Superior temporal gyrus (tissue), 1 donor: Measurements from ENCODE around the gene IL21R.

Source experiments
- DNase-seq: peaks from one replicate; pipeline ENCODE4 v3.0.0-alpha.2; 2016; ENCODE audit errors: extremely low spot score

Gene IL21R

GRCh38 chr16:27462846-27463682 lies 61.1 kb downstream of the IL21R start:
- DNase-seq = no peak

DNA sequence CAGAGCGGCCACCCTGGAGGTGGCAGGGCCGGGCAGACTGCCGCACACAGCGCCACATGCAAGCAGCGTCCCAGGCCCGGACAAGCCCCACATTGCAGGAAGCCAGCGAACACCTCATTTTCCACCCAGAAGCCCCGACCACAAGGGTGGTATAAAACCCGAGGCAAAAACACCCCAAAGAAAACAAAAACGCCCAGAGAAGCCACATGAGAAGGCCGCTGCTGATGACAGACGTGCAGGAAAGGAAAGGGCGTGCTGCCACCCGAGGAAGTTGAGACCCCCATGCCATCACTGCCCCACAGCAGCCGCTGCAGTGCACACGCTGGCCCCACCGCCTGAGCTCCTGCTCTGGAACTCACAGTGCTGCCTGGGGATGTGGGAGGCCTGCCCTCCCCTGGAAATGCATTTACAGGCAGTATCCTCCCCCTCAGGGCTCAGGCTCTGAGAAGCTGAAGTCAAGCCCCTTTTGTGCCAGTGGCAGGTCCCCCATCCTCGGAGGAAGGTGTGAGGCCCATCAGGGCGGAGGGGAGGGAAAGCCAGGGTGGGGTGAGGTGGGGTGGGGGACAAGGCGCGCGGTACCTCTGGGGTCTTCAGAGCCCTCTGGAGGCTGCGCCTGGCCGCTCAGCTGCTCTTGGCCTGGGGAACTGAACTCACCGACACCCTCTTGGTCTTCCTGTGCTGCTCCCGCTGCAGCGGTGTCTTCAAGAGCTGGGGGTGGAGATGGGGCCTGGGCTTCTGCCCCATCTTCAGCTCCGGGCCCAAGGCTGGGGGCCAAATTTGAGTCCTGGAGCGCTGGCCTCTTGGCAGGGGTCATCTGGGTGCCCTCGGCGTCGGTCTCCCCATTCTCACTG lies 62.0 kb downstream of the IL21R start:
- DNase-seq = no peak

DNA sequence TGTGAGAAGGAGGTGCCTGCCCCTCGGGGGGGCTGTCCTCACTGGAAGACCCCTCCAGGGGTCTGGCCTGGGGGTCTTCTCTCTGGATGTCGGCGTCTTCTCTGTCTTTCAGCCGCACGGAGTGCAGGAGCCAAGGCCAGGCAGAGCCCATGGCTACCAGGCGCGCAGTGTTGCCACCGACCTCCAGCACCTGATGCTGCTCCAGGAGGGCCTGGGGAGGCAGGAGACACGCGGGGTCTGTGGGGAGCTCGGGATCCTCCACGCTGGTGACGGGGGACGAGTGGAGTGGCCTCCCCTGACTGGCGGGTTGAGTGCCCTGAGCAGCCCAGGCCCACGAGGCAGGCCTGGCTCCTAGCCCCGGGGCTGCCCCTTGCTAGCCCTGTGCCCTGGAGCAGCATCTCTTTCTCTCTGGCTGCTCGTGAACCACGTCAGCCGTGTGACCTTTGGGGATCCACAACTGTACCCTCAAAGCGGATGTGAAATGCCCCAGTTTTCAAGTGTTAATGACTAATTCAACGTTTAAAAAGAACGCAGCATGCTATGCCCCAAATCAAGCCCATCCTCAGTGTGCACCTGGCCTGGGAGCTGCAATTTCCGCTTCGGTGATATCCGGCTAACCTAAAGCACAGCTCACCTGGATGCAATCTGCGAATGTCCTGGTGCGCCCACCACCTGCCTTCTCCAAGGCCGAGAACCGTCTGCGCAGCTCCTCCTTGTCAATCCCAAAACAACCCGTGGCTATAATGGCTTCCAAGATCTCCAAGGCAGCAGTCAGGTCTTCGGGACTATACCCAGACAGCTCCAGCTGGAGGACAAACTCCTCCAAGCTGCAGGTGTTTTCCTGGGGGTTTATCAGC lies 62.9 kb downstream of the IL21R start:
- no peak for DNase-seq

DNA sequence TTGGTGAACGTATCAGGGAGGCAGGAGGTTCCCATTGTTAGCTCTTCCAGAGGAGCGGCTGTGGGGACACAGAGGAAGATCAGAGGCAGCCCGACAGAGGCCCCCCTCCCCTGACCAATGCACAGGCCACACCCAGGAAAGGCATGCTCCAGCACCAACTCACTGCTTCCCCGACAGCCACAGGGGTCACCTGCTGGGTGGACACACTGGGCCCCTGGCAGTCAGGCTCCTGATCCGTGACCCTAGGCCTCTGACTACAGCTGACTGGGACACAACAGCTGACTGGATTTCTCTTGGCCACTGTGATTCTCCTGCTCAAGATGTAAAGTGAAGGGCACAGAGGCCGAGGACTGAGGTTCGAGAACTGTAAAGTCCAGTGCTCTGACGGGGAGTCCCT lies 63.5 kb downstream of the IL21R start:
- DNase-seq = no peak

GRCh38 chr16:27468941-27469531 lies 67.1 kb downstream of the IL21R start:
- DNase-seq = no peak

GRCh38 chr16:27470567-27471431 lies 68.8 kb downstream of the IL21R start:
- no peak for DNase-seq

DNA sequence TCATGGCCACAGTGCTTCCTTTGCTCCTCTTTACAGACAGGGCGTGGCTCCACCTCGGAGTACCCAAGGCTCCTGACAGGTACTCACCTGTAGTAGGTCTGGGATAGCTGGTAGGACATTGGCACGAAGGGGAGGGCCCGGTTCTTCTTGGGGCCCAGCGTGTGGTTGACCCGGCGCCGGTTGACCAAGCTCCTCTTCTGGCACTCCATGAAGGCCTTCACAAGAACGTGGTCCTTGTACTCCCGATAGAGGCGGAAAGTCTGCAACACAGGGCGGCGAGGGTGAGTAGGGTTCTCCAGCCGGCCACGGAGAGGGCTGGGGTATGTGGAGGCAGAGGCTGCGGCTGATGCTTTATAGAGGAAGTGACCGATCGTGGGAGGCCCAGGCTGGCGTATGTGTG lies 69.7 kb downstream of the IL21R start:
- no peak for DNase-seq

GRCh38 chr16:27472091-27473020 lies 70.4 kb downstream of the IL21R start:
- DNase-seq = no peak

DNA sequence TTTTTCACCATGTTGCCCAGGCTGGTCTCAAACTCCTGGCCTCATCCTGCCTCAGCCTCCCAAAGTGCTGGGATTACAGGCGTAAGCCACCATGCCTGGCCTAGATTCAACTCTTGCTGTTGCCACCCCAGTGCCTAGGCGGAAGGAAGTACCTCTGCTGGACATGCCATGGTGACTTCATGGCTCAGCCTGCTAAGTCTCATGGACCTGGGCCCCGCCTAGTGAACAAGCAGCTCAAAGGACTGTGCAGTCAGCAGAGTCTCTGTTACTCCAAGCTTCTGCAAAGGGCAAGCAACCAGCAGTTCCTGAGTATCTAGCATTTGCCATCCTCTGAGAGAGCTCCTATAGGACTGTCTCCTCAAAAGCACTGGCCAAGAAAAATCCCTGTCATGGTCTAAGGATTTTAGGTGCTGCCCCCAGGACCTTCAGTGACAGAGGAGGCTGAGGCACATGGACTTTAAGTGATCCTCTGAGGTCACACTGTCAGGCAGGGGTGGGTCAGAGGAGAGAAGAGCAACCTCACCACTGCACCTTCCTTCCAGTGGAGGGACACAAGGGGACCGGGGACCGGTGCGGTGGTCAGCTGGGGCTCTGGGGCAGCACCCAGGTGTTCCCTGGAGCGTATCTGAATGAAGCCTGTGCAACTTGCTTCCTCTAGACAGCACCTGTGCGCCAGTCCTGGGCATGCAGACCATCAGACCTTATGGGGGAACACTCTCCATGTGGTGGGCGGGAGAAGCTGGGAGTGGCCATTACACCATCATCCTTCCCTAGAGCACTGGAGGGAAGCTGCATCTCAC lies 71.3 kb downstream of the IL21R start:
- DNase-seq = no peak

DNA sequence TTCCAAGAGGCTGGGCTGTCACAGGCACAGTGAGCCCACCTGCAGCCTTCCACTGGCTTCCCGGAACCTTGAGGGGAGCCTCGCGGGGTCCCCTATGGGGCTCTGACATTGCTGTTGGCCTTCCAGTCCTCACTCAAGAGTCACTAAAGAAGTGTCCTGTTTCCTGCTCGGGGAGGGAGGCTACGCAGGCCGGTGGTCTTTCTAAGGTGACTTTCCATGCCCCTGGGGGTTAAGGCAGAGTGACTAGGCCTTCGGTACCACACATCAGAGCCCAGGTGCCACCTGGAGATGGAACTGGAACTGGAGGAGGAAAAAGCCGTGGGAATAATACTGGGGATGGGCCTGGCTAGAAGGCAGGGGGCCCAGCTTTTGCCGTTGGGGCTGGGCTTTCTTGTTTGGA lies 72.1 kb downstream of the IL21R start:
- DNase-seq = no peak

DNA sequence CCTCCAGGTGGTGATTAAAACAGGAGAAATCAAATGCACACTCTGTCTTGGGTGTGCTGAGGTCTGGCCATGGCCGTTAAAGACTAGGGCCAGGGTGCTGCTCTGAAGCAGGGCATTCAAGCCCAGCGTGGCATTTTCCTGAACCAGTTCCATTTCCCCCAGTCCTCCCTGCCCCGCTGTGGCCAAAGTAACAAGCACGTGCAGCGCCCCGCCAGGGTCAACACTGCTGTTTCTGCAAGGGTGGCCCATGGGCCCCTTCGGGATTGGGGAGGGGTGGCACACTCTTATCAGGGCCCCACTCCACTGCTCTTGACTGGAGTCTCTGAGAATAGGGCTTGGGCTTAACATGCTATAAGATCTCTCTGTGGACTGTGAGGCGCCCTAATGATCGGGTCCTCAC lies 72.9 kb downstream of the IL21R start:
- DNase-seq = no peak

DNA sequence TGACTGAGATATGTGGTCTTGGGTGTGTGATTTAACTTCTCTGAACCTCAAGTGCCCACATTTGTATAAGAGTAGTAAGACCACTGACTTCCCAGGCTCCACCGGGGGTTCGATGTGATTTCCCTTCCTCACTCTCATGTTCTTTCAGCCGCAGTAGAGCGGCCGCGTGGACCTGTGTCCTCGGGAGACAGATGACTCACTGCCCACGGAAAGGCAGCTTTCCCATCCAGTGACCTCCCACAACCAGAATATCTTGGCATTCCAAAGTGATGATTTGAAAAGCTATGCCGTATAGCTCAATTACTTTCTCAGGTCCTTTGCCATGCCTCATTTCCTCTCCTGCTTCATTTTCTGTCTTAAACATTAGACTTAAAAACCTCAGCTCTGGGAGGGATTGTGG lies 73.6 kb downstream of the IL21R start:
- DNase-seq = no peak

DNA sequence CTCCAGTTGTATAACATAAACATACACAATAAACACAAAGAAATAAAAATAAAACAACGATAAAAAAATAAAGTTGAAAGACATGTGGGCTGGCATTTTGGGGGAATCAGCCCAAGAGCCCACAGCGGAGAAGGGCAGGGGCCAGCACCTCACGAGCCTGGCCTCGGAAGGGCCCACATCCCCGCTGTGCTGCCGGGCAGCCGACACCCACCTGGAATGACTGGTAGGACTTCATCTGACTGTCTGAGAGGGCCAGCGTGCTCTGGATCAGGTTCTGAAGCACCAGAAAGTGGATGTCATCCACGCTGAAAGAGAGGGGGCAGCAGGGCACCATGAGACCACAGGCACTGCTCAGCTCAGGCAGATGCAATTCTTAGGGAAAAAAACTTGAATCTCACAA lies 74.3 kb downstream of the IL21R start:
- no peak for DNase-seq

- no peak for DNase-seq
Measured at GRCh38 chr16:27480761-27481160, 78.8 kb downstream of the IL21R start.

DNA sequence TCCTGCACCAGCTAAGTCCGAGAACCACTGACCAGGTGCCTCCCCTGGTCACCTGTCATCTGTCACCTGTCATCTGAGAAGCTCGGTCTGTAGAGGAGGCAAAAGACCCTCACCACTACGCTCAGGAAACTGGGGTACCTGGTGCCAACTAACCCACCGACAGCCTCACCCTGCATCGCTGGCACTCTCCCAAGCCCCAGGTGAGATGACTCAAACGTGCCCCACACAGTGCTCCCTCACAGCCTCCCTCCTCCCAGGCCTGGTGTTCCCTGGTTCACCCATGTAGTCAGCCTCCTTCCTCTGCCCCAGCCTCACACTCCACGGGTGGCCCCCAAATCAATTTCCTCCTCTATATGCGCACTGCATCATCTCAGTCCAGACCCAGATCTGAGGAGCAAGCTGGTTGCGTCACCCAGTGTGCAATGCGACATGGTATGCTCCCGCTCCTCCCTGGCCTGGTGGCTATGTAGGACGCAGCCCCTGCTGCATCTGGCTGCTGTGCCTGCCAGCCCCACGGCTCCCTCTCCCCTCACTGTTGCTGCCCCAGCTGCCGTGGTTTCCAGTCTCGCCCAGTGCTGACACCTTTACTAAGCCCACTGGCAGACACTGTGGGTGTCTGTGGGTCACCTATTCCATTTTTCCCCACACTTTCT lies 79.4 kb downstream of the IL21R start:
- DNase-seq = no peak

DNA sequence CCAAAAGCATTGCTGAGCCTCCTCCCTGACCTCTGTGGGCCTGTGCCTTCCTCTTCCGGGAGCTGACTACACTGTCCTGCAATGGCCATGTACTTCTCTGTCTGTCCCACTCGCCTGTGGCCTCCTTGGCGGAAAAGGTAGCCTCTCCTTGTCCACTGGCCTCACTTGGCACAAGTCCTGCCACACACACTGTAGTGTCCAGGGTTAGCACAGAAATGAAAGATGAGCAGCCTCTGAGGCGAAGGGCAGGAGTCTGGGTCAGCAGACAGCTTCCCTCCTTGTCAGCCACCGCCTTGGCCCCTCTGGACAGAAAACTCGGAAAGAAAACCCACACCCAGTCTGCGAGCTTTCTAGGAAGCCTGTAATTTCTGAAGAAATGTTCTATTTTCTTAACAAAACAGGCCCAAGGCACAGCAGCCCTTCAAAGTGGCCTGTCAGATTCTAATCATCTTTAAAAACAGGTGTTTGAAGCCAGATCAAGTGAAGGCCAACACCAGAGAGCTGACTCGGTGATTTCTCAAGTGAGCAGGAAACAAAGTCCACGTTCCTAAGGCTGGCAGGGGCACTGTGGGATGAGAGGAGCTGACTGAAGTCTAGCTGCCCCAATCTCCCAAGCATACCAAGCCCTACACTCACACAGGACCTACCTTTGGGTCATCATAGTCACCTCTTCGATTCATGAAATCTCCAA lies 80.6 kb downstream of the IL21R start:
- DNase-seq = no peak

GRCh38 chr16:27483088-27483437 lies 81.1 kb downstream of the IL21R start:
- no peak for DNase-seq

DNA sequence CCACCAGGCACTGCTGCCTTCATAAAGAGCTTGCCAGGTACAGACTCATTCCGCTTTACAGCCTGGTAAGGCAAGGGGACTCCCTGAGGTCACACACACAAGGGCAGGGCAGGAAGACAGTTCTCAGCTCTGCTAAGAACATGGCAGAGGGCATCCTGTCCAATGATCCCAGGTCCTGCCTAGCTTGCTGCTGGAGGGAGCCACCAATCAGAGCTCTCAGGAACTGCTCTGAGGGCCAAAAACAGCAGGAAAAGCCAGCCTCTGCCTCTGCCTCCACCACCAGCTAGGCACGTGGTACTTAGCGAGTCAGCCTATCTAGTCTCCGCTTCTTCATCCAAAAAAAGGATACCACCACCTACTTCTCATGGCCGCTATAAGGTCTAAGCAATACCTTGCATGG lies 81.7 kb downstream of the IL21R start:
- no peak for DNase-seq
